ENCODE results near the gene TMPRSS9. TPM values are rescaled to one million over a fixed set of nuclear protein-coding genes. Genes with fewer than 3 reads are reported as not detected.

Gene TMPRSS9
- total RNA-seq, 4 donors from 2014 or later: 0.54 to 2.5 (median 0.85) TPM; not detected in 1

DNA sequence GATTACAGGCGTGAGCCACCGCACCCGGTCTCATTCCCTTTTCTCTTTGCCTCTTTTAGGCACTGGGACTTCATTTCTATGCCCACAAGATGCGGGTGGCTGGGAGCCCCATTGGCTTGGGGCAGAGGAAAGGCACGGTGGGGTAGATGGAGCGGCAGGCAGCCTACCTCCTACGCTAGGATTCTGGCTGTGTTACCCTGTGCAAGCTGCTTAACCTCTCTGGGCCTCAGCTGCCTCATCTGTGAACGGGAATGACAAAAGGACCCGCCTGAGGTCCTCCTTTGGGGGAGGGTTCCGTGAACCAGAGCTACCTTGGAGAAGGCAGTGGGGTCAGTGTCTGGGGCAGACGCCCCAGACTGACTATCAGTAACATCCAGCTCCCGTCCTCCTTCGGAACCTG, 42.8 kb upstream of the TMPRSS9 start:
- H3K9me3 ChIP-seq: peaks cover 0 to 3% (median 0%) of the 10 kb centered on the region in 4 donors
- H3K27me3 ChIP-seq: peaks cover 0 to 8% of the 10 kb centered on the region in 2 donors
- no peak for DNase-seq
- peak overlapping the region in 1 of 4 donors; percentile 70 for H3K27ac ChIP-seq
- peaks cover 0 to 8% (median 3%) of the 10 kb centered on the region in 4 donors for H3K4me1 ChIP-seq
- no peak overlapping the region for H3K4me3 ChIP-seq
- TF ChIP-seq, protein P1, sequence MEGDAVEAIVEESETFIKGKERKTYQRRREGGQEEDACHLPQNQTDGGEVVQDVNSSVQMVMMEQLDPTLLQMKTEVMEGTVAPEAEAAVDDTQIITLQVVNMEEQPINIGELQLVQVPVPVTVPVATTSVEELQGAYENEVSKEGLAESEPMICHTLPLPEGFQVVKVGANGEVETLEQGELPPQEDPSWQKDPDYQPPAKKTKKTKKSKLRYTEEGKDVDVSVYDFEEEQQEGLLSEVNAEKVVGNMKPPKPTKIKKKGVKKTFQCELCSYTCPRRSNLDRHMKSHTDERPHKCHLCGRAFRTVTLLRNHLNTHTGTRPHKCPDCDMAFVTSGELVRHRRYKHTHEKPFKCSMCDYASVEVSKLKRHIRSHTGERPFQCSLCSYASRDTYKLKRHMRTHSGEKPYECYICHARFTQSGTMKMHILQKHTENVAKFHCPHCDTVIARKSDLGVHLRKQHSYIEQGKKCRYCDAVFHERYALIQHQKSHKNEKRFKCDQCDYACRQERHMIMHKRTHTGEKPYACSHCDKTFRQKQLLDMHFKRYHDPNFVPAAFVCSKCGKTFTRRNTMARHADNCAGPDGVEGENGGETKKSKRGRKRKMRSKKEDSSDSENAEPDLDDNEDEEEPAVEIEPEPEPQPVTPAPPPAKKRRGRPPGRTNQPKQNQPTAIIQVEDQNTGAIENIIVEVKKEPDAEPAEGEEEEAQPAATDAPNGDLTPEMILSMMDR (IDR thresholded peaks at IDR 0.05): no peak
- TF ChIP-seq POLR2A (IDR thresholded peaks at IDR 0.05): no peak
- peaks cover 0 to 14% (median 0%) of the 10 kb centered on the region in 3 donors for H3K36me3 ChIP-seq

DNA sequence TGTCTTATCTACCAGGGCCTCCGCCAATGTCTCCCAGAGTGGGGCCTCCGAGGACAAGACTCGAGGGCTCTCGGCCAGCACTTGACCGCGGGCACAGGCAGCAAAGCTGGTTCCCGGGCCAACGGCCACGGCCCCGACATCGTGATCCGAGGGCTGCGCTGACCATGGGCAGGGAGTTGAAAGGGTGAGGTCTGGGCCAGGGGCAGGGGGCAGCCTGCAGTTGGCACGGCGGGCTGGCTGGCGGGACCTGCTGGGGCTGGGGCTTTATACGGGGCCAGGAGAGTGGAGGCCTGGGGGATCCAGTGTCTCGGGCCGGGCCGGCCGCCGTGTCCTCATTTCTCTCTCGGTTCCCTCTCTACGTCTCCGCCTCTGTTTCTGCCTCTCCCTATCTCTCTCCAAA, 42.3 kb upstream of the TMPRSS9 start:
- no peak for DNase-seq
- Histone ChIP-seq H3K4me1 (peaks cover 0 to 8% (median 3%) of the 10 kb centered on the region in 4 donors), H3K9me3 (peaks cover 0 to 3% (median 0%) of the 10 kb centered on the region in 4 donors), H3K36me3 (peaks cover 0 to 18% (median 0%) of the 10 kb centered on the region in 3 donors), H3K27me3 (peaks cover 0 to 4% of the 10 kb centered on the region in 2 donors), H3K27ac (peak overlapping the region in 2 of 4 donors; percentile 2 to 70), H3K4me3 (no peak overlapping the region)
- no peak for TF ChIP-seq POLR2A (IDR thresholded peaks at IDR 0.05)
- TF ChIP-seq, protein P1 (IDR thresholded peaks at IDR 0.05): no peak

DNA sequence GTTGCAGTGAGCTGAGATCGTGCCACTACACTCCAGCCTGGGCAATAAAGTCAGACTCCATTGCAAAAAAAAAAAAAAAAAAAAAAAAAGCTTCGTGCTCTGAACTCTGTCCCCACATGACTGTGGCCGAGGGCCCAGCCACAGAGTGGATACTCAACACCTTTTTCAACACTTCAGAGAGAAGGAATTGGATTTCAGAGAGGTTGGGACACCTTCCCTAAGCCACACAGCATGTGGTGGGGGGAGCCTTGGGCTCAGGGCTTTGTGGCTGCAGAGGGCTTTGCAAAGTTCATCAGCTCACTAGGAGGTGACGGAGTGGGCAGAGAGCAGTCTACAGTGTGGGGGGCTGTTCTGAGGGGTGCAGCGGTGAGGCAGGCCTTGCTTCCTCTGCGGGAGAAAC, 41.1 kb upstream of the TMPRSS9 start:
- no peaks in the 10 kb centered on the region for H3K27me3 ChIP-seq
- peaks cover 0 to 8% (median 3%) of the 10 kb centered on the region in 4 donors for H3K4me1 ChIP-seq
- no peak overlapping the region for H3K4me3 ChIP-seq
- H3K36me3 ChIP-seq: peaks cover 0 to 30% (median 0%) of the 10 kb centered on the region in 3 donors
- H3K9me3 ChIP-seq: peaks cover 0 to 3% (median 0%) of the 10 kb centered on the region in 4 donors
- peak overlapping the region in 1 of 4 donors; percentile 70 for H3K27ac ChIP-seq
- no peak for TF ChIP-seq POLR2A (IDR thresholded peaks at IDR 0.05)
- TF ChIP-seq, protein P1 (IDR thresholded peaks at IDR 0.05): no peak
- no peak for DNase-seq

DNA sequence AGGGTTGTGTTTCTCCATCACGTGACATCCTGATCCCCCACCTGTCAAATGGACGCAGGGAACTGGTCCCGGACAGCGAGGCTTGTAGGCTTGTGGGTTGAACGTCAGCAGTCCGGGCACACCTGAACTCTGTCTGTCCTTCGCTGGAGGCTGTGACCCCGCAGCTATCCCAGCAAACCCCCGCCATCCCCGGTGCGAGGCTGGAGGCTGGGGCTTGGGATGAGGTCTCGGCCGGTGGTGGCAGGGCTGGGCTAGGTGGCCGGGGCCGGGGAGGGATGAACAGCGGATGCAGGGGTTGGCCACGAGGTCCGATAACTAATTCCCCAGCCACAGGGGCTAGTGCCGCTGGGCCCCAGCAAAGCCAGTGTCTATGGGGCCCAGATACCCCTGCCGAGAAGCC, 40.5 kb upstream of the TMPRSS9 start:
- H3K4me1 ChIP-seq: peaks cover 0 to 12% (median 3%) of the 10 kb centered on the region in 4 donors
- no peak for DNase-seq
- H3K36me3 ChIP-seq: peaks cover 0 to 35% (median 0%) of the 10 kb centered on the region in 3 donors
- no peak for TF ChIP-seq POLR2A (IDR thresholded peaks at IDR 0.05)
- TF ChIP-seq, protein P1 (IDR thresholded peaks at IDR 0.05): no peak
- peak overlapping the region in 1 of 4 donors; percentile 70 for H3K27ac ChIP-seq
- no peak overlapping the region for H3K4me3 ChIP-seq
- peaks cover 0 to 1% (median 0%) of the 10 kb centered on the region in 4 donors for H3K9me3 ChIP-seq
- H3K27me3 ChIP-seq: no peaks in the 10 kb centered on the region

DNA sequence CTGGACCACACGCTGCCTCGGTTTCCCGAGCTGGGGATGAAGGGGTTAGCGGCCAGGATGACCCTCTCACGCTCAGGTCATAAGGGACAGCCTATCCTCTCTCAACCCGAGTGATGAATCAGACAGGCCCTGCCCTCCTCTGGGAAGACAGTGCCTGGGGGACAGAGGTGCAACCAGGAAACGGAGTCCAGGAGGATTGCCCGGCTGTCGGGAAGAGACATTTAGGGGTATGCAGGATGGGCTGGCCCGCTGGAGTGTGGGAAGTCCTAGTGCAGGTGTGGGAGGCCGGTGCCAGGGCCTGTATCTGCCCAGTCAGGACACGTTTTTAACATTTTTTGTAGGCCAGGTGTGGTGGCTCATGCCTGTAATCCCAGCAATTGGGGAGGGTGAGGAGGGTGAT, 40.0 kb upstream of the TMPRSS9 start:
- no peak for DNase-seq
- Histone ChIP-seq H3K9me3 (no peaks in the 10 kb centered on the region), H3K4me1 (peaks cover 0 to 17% (median 3%) of the 10 kb centered on the region in 4 donors), H3K36me3 (peaks cover 0 to 38% (median 0%) of the 10 kb centered on the region in 3 donors), H3K4me3 (no peak overlapping the region), H3K27ac (no peak overlapping the region), H3K27me3 (no peaks in the 10 kb centered on the region)
- TF ChIP-seq, protein P1 (IDR thresholded peaks at IDR 0.05): no peak

Measured in Peyer's patch (tissue), 4 donors.